GM18505 (cell line): ENCODE measurements around the gene MAST2.
A peak's percentile ranks its signal among the peaks of the same experiment; 100 is the strongest.
"Not testable (repeated sequence)": the region's sequence is repeated elsewhere in the genome, so short reads cannot be mapped to it uniquely, and the experiment has no call there.

Source experiments
- ATAC-seq: cut with Tn5 transposase; IDR thresholded peaks from one replicate; pipeline ENCODE4 v1.9.1; 2021; ENCODE audit not compliant: unreplicated experiment
- POLR2A ChIP-seq: IDR thresholded peaks from 4 replicates; pipeline ENCODE4 v1.6.1; 2011; ENCODE audit warnings: borderline replicate concordance; ENCODE audit not compliant: insufficient read depth, insufficient read length; ENCODE audit errors: extremely low read depth

MAST2 gene

GRCh38 chr1:45833361-45833760, 29.9 kb downstream of the MAST2 start:
- no peak for ATAC-seq

DNA sequence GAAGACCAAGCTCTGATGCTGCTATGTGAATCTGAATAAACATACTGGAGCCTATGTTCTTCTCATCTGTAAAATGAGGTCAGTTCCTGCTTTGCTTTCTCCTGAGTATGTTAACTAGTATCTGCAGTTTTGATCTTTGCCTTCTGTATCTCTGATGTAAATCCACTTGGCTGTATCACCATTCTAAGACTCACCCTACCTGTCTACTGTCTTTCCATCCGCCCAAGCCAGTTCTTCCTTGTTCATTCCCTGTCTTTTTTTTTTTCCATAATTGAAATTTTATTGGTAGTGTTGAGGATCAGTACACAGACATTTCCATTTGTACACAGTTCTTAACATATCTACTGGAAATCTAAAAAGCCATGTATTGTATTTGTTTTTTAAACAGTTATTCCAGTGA, 31.3 kb downstream of the MAST2 start:
- no peak for ATAC-seq
- TF ChIP-seq POLR2A: no peak

More at GRCh38 chr1:45833361-45833760, 29.9 kb downstream of the MAST2 start:
- no peak for TF ChIP-seq POLR2A

DNA sequence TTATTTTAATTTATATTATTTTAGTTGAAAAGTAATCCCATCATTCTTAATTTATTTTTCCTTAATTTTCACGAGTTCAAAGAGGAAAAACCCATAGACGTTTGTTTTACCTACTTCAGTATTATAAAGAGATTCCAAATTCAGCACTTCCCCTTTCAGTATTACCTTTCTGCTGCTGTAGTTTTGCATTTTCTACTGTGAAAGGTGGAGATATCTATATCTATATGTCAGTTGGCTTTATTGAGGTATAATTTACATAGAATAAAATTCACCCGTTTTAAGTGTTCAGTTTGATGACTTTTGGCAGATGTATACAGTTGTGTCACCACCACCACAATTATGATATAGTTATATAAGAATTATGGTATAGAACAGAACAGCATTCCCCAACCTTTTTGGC, 33.0 kb downstream of the MAST2 start:
- no peak for ATAC-seq
- TF ChIP-seq POLR2A: no peak

- not testable (repeated sequence) for ATAC-seq
Measured at GRCh38 chr1:45836861-45837260, 33.4 kb downstream of the MAST2 start.

DNA sequence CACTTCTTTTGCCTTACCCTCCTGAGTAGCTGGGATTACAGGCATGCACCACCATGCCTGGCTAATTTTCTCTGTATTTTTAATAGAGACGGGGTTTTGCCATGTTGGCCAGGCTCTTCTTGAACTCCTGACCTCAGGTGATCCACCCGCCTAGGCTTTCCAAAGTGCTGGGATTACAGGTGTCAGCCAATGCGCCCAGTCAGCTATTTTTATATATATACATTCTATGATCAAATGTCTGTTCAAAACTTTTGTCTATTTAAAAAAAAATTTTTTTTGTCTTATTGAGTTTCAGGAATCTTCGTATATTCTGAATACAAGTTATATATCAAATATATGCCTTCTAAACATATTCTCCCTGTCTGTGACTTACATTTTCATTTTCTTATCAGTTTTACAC, 34.9 kb downstream of the MAST2 start:
- not testable (repeated sequence) for ATAC-seq

DNA sequence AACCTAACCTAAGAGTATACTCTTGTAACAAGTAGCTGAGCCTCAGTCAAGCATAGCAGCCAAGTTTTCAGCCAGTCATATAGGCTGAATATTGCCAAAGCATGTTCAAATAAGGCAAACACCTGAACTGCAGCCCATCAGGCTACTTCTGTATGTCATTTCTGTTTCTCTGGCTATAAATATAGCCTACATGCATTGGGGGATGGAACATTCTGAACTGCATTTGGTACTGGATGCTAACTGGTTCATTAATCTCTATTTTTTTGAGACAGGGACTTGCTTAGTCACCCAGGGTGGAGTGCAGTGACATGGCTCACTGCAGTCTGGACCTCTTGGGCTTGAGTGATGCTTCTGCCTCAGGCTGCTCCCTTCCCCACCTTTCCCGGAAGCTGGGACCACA, 37.3 kb downstream of the MAST2 start:
- ATAC-seq: peak; percentile 52
- TF ChIP-seq POLR2A: no peak

GRCh38 chr1:45842786-45843185, 39.4 kb downstream of the MAST2 start:
- no peak for ATAC-seq
- TF ChIP-seq POLR2A: no peak

GRCh38 chr1:45843474-45843905, 40.1 kb downstream of the MAST2 start:
- no peak for ATAC-seq
- TF ChIP-seq POLR2A: no peak

- ATAC-seq: not testable (repeated sequence)
Measured at GRCh38 chr1:45844000-45844399, 40.6 kb downstream of the MAST2 start.

- no peak for TF ChIP-seq POLR2A
- ATAC-seq: no peak
Measured at GRCh38 chr1:45846931-45847330, 43.5 kb downstream of the MAST2 start.

GRCh38 chr1:45848097-45848496, 44.7 kb downstream of the MAST2 start:
- no peak for TF ChIP-seq POLR2A
- no peak for ATAC-seq

DNA sequence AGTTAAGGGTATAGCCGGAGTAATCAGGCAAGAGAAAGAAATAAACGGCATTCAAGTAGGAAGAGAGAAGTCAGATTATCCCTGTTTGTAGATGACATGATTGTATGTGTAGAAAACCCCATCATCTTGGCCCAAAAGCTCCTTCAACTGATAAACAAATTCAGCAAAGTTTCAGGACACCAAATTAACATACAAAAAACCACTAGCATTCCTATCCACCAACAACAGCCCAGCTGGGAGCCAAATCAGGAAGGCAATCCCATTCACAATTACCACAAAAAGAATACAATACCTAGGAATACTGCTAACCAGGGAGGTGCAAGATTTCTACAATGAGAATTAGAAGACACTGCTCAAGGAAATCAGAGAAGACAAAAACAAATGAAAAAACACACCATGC, 45.3 kb downstream of the MAST2 start:
- TF ChIP-seq POLR2A: no peak
- no peak for ATAC-seq

- TF ChIP-seq POLR2A: no peak
- ATAC-seq: no peak
Measured at GRCh38 chr1:45850017-45850416, 46.6 kb downstream of the MAST2 start.

GRCh38 chr1:45854724-45855123, 51.3 kb downstream of the MAST2 start:
- TF ChIP-seq POLR2A: no peak
- no peak for ATAC-seq

DNA sequence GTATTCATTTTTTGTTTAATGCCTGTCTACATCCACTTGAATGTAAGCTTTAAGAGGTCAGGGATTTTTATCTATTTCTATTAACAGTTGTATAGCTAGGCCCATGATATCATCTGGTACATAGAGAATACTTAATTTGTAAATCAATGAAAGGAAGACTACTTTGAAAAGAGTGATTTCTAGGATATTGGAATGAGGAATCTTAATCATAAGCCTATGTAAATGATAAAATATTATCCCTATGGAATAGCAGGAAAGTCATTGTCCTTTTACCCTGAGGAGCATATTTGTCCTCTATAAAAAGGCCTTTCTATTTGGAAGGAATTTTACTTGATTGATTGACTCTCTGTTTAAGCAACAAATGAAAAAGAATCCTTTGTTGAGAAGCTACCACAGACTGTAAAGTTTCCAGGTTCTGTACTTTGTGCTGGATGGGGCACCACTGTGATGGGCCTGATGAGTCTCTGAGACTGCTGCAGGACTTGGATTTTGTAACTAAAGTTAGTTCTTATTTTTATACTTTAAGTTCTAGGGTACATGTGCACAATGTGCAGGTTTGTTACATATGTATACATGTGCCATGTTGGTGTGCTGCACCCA, 53.8 kb downstream of the MAST2 start:
- no peak for TF ChIP-seq POLR2A
- no peak for ATAC-seq

GRCh38 chr1:45857755-45858492, 54.5 kb downstream of the MAST2 start:
- not testable (repeated sequence) for ATAC-seq
